ENCODE measurements around the gene ARL8A.

DNA sequence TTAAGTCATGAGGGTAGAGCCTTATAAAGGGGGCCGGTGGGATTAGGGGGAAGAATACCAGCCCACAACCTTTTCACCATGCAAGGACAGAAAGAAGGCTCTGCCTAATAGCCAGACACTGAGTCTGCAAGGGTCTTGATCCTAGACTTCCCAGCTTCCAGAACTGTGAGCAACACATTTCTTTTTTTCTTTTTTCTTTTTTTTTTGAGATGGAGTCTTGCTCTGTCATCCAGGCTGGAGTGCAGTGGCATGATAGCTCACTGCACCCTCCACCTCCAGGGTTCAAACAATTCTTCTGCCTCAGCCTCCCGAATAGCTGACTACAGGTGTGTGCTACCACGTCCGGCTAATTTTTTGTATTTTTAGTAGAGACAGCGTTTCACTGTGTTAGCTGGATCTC is 1.7 kb upstream of the ARL8A start:
- no peak for TF ChIP-seq POLR2A (IDR thresholded peaks at IDR 0.05)
- TF ChIP-seq, protein P1, sequence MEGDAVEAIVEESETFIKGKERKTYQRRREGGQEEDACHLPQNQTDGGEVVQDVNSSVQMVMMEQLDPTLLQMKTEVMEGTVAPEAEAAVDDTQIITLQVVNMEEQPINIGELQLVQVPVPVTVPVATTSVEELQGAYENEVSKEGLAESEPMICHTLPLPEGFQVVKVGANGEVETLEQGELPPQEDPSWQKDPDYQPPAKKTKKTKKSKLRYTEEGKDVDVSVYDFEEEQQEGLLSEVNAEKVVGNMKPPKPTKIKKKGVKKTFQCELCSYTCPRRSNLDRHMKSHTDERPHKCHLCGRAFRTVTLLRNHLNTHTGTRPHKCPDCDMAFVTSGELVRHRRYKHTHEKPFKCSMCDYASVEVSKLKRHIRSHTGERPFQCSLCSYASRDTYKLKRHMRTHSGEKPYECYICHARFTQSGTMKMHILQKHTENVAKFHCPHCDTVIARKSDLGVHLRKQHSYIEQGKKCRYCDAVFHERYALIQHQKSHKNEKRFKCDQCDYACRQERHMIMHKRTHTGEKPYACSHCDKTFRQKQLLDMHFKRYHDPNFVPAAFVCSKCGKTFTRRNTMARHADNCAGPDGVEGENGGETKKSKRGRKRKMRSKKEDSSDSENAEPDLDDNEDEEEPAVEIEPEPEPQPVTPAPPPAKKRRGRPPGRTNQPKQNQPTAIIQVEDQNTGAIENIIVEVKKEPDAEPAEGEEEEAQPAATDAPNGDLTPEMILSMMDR (IDR thresholded peaks at IDR 0.05) = no peak

All from body of pancreas (tissue), 4 donors.